ENCODE data around the gene DARS1. TPM values are rescaled to one million over a fixed set of nuclear protein-coding genes. Genes with fewer than 3 reads are reported as not detected.
A peak's percentile ranks its signal among the peaks of the same experiment; 100 is the strongest.

Gene DARS1
- total RNA-seq, result 10 to 100 TPM; 37.9 to 41.7 TPM
- long read RNA-seq, transcript DARS-201 (16 exons, 2,361 nt), result major isoform, 78 of 91 reads
- long read RNA-seq, partial matches to known transcripts, result 6 of 91 reads
- long read RNA-seq, other reads (novel, unspliced or antisense), result 7 of 91 reads

- ATAC-seq, result peak; percentile 97
- peak; percentile 93 to 95 for DNase-seq
- intact Hi-C loops (cut with DNase I, micrococcal nuclease), result no loop called here
Observed at GRCh38 chr2:135985018-135985825, at the start of gene DARS1. DARS1 (minus strand) TSS chr2:135985626; CDS start chr2:135985468, 158 bp downstream.

- intact Hi-C loops (cut with DNase I, micrococcal nuclease), result no loop called here
- ATAC-seq, result no peak
- DNase-seq, result no peak
Observed at GRCh38 chr2:136034629-136035028, 49.2 kb upstream of the DARS1 start.

GRCh38 chr2:136032817-136033535 is 47.5 kb upstream of the DARS1 start:
- ATAC-seq (no peak), DNase-seq (no peak)
- intact Hi-C loops (cut with DNase I, micrococcal nuclease), result no loop called here

GRCh38 chr2:136032192-136032591 is 46.8 kb upstream of the DARS1 start:
- no peak for DNase-seq
- no peak for ATAC-seq
- intact Hi-C loops (cut with DNase I, micrococcal nuclease), result no loop called here

GRCh38 chr2:136031711-136032110 is 46.3 kb upstream of the DARS1 start:
- ATAC-seq (no peak), DNase-seq (no peak)
- intact Hi-C loops (cut with DNase I, micrococcal nuclease), result no loop called here

- DNase-seq (no peak), ATAC-seq (no peak)
- intact Hi-C loops (cut with DNase I, micrococcal nuclease), result no loop called here
Observed at GRCh38 chr2:136030406-136030805, 45.0 kb upstream of the DARS1 start.

- intact Hi-C loops (cut with DNase I, micrococcal nuclease), result no loop called here
- no peak for DNase-seq
- no peak for ATAC-seq
Observed at GRCh38 chr2:136029149-136029548, 43.7 kb upstream of the DARS1 start.

- ATAC-seq (no peak), DNase-seq (no peak)
- intact Hi-C loops (cut with DNase I, micrococcal nuclease), result no loop called here
Observed at GRCh38 chr2:136028001-136028400, 42.6 kb upstream of the DARS1 start.

GRCh38 chr2:136027112-136027511 is 41.7 kb upstream of the DARS1 start:
- no peak for ATAC-seq
- no peak for DNase-seq
- intact Hi-C loops (cut with DNase I, micrococcal nuclease), result no loop called here

- ATAC-seq (peak; percentile 100), DNase-seq (peak; percentile 62 to 82)
- intact Hi-C loops (cut with DNase I, micrococcal nuclease), result no loop called here
Observed at GRCh38 chr2:136025057-136025973, 39.9 kb upstream of the DARS1 start.

- intact Hi-C loops (cut with DNase I, micrococcal nuclease), result no loop called here
- ATAC-seq, result no peak
- no peak for DNase-seq
Observed at GRCh38 chr2:136024616-136025015, 39.2 kb upstream of the DARS1 start.

GRCh38 chr2:136024185-136024584 is 38.8 kb upstream of the DARS1 start:
- intact Hi-C loops (cut with DNase I, micrococcal nuclease), result no loop called here
- ATAC-seq, result no peak
- no peak for DNase-seq

- DNase-seq (no peak), ATAC-seq (no peak)
- intact Hi-C loops (cut with DNase I, micrococcal nuclease), result no loop called here
Observed at GRCh38 chr2:136023416-136023815, 38.0 kb upstream of the DARS1 start.

- intact Hi-C loops (cut with DNase I, micrococcal nuclease), result no loop called here
- ATAC-seq (no peak), DNase-seq (no peak)
Observed at GRCh38 chr2:136022396-136023146, 37.1 kb upstream of the DARS1 start.

- ATAC-seq (no peak), DNase-seq (no peak)
- intact Hi-C loops (cut with DNase I, micrococcal nuclease), result no loop called here
Observed at GRCh38 chr2:136021976-136022375, 36.5 kb upstream of the DARS1 start.

- intact Hi-C loops (cut with DNase I, micrococcal nuclease), result no loop called here
- ATAC-seq (no peak), DNase-seq (no peak)
Observed at GRCh38 chr2:136021406-136021805, 36.0 kb upstream of the DARS1 start.

- DNase-seq (no peak), ATAC-seq (no peak)
- intact Hi-C loops (cut with DNase I, micrococcal nuclease), result no loop called here
Observed at GRCh38 chr2:136020831-136021230, 35.4 kb upstream of the DARS1 start.

- DNase-seq (no peak), ATAC-seq (no peak)
- intact Hi-C loops (cut with DNase I, micrococcal nuclease), result no loop called here
Observed at GRCh38 chr2:136019825-136020224, 34.4 kb upstream of the DARS1 start.

All from left colon (tissue), 2 donors.